Measurements from ENCODE around the gene F5. TPM values are rescaled to one million over a fixed set of nuclear protein-coding genes. Genes with fewer than 3 reads are reported as not detected.

Gene F5
- total RNA-seq, 1 donor from 2014 or later, result 58.0 TPM

DNA sequence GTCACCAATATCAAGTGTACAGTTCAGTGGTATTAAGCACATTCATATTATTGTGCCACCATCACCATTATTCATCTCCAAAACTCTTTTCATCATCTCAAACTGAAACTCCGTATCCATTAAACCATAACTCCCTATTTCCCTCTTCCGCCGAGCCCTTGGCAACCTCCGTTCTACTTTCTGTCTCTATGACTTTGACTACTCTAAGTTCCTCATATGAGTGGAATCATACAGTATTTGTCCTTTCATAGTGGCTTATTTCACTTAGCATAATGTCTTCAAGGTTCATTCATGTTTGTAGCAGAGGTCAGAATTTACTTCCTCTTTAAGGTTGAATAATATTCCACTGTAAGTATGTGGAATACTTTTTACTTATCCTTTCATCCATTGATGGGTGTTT is 21.9 kb upstream of the F5 start:
- intact Hi-C loops (cut with micrococcal nuclease), result loop anchor here (5.0 kb wide), 1 partner anchor 39 kb away; no protein-coding TSS in a partner anchor

DNA sequence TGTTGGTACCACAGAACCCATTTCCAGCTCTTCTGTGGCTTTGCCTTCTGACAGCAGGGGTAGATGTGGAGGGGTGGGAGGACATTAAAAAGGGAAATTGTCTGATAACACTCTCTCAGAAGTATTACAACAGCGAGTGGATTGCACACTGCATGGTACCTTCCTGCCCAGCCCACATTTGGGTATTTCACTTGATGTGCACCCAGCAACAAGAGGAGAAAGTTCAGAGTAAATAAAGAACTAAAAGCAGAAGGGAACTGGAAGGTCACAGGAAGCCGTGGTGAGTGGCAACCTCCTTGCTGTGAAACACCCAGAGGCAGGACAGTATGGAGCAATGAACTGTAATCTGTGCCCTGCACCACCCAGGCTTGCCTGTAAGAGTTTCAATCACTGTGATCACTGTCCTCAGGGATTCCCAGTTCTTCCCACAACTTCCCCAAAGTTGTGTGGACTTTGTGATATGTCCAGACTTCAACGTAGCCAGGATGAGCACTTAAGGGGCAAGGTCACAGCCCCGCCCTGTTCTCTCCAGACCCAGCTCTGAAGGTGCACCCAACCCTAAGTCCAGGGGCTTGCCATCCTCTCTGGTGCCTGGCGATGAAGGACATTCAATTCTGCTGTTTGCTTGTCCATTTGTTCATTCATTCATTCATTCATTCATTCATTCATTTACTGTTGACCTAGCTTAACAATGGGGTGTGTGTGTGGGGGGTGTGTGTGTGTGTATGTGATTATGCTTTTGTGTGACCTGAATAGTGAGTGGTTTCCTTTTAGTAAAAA is 18.7 kb upstream of the F5 start:
- Mint-ChIP-seq H3K4me3 (peak overlapping the region; percentile 13), H3K4me1 (ENCODE audit: low read depth) (peaks cover 53% of the 10 kb centered on the region), H3K27me3 (ENCODE audit: insufficient read depth) (peaks cover 3% of the 10 kb centered on the region), H3K36me3 (ENCODE audit: low read depth) (peaks cover 2% of the 10 kb centered on the region), H3K9me3 (peaks cover 4% of the 10 kb centered on the region), H3K27ac (peak overlapping the region; percentile 75)
- DNase-seq (ENCODE audit: low spot score), result peak; percentile 52
- intact Hi-C loops (cut with micrococcal nuclease), result loop anchor here (5.0 kb wide), 1 partner anchor 42 kb away; no protein-coding TSS in a partner anchor

More for the DNA sequence above, 21.9 kb upstream of the F5 start:
- H3K27ac Mint-ChIP-seq, result no peak overlapping the region
- H3K27me3 Mint-ChIP-seq (ENCODE audit: insufficient read depth), result peaks cover 5% of the 10 kb centered on the region
- H3K4me1 Mint-ChIP-seq (ENCODE audit: low read depth), result peaks cover 27% of the 10 kb centered on the region
- peaks cover 4% of the 10 kb centered on the region for H3K9me3 Mint-ChIP-seq
- H3K36me3 Mint-ChIP-seq (ENCODE audit: low read depth), result peaks cover 2% of the 10 kb centered on the region
- H3K4me3 Mint-ChIP-seq, result no peak overlapping the region
- DNase-seq (ENCODE audit: low spot score), result no peak

DNA sequence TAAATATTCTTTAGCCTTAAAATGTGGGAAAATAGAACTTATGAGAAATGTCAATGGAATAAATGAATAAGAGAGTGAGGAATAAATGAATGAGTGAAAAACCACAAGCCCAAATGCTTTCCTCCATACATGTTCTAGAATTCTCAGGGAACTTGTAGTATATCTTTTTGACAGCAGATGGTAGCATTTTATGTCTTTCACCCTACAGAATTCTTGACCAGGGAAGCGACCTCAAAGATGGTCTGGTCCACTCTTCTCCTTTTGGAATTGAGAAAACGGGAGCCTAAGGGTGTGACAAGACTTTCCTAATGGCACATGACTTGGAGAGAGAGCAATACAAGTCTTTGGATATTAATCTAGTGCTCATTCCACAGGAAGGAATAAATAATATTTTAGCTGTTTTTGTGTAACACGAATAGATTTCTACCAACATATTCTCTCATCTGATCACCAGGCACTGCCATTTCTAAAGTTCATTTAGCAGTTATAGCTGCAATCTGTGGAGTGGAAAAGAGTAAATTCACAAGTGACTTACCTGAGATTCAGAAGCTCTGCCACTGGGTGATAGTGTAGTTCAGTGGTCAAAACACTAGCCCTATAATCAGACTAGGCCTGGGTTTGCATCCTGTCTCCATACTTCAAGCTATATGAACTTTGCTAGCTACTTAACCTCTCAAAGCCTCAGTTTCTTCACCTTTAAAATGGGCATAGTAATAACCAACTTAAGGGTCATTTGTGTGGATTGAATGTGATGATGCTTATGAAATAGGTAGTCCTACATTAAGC is 15.0 kb upstream of the F5 start:
- no peak for DNase-seq (ENCODE audit: low spot score)
- H3K27me3 Mint-ChIP-seq (ENCODE audit: insufficient read depth), result no peaks in the 10 kb centered on the region
- intact Hi-C loops (cut with micrococcal nuclease), result loop anchor here (1.0 kb wide), 4 partner anchors 15 to 208 kb away; partner anchors contain the start of gene F5
- peaks cover 2% of the 10 kb centered on the region for H3K36me3 Mint-ChIP-seq (ENCODE audit: low read depth)
- H3K4me1 Mint-ChIP-seq (ENCODE audit: low read depth), result peaks cover 51% of the 10 kb centered on the region
- peak overlapping the region; percentile 57 for H3K27ac Mint-ChIP-seq
- no peak overlapping the region for H3K4me3 Mint-ChIP-seq
- H3K9me3 Mint-ChIP-seq, result peaks cover 4% of the 10 kb centered on the region

DNA sequence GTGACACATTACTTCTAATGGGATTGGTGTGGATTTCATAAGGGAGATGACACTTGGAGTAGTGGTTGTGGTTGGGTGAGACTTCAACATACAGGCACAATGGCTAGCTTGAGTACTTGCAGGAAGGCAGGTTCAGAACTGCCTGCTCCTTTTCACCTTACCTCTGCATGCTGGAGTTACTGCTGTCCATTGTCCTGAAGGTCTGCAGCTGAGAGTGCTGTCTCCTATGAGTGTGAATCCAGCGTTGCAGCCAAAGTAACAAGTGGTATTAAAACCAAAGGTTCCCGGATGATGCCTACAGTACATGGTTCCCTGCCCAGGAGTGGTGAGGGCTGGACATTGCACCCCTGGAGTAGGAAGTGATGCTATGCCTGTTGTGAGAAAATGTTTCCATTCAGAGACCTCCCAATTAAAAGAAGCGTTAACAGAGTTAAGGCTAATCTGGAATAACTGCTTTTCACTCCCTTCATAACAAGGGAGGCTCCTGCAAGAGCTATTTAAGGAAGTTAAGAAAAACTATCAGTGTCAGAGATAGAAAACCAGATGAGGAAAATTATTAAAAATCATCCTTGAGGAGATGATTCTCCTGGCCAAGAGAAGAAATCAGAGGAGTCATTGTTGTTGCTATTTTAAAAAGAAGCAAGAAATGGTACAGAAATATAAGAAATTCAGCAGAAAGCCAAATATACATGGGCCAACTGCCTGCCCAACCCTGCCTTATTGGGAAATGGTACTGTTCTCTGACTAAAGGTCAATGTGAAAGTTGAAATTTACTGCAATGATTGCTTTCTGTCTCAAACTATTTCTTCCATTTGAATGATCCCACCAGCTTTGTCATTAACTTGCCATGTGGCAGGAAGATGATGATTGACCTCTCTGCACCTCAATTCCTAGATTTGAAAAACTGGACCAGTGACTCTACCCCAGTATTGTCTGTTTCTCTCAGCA is 9.8 kb upstream of the F5 start:
- no peak for DNase-seq (ENCODE audit: low spot score)
- peaks cover 1% of the 10 kb centered on the region for H3K36me3 Mint-ChIP-seq (ENCODE audit: low read depth)

DNA sequence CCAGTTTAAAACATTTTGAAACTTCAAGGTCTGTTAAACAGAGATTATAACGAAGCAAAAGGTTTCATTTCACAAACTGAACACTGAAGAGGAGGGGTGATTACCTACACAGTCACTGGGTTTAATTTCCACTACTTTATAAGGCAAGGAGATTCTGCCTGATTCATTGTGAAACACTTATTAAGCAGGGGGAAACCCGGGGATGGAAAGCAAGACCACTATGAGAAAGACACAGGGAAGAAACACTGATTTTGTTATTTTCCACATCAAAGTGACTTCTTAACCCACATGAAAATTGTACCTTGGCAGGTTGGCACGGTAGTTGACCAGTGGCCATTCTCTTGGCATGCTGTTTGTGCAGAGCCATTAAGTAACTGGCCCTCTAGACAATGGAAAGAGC is 8.1 kb upstream of the F5 start:
- H3K4me3 Mint-ChIP-seq, result peak overlapping the region; percentile 64
- intact Hi-C loops (cut with micrococcal nuclease), result loop anchor here (1.0 to 5.0 kb wide), 3 partner anchors 8 to 1252 kb away; partner anchors contain the start of genes F5 and METTL18
- peaks cover 1% of the 10 kb centered on the region for H3K36me3 Mint-ChIP-seq (ENCODE audit: low read depth)
- H3K9me3 Mint-ChIP-seq, result no peaks in the 10 kb centered on the region
- H3K4me1 Mint-ChIP-seq (ENCODE audit: low read depth), result peaks cover 59% of the 10 kb centered on the region
- no peaks in the 10 kb centered on the region for H3K27me3 Mint-ChIP-seq (ENCODE audit: insufficient read depth)
- H3K27ac Mint-ChIP-seq, result peak overlapping the region; percentile 76
- no peak for DNase-seq (ENCODE audit: low spot score)

More for the DNA sequence above, 9.8 kb upstream of the F5 start:
- H3K9me3 Mint-ChIP-seq, result no peaks in the 10 kb centered on the region
- H3K27ac Mint-ChIP-seq, result no peak overlapping the region
- no peaks in the 10 kb centered on the region for H3K27me3 Mint-ChIP-seq (ENCODE audit: insufficient read depth)
- no peak overlapping the region for H3K4me3 Mint-ChIP-seq
- peaks cover 59% of the 10 kb centered on the region for H3K4me1 Mint-ChIP-seq (ENCODE audit: low read depth)
- intact Hi-C loops (cut with micrococcal nuclease), result loop anchor here (2.0 kb wide), 1 partner anchor 199 kb away; the partner anchor contains the start of gene METTL18

DNA sequence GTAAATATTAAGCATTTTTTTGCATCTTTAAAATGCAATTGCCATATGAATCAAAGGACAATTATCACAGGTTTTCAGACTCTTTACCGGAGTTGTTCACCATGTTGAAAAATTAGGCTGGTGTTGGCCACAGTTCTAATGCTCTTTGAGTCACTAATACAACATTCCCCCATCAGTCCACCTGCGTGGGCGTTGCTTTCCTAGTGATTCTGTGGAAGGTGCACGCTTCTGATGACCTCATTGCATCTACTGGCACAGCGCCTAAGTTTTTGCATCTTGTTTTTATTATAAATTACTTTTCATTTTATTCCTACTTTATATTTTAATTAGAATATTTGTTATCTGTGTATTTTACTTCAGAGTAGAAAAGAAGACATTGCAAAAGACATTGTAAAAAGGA is 4.7 kb upstream of the F5 start:
- no peaks in the 10 kb centered on the region for H3K9me3 Mint-ChIP-seq
- intact Hi-C loops (cut with micrococcal nuclease), result loop anchor here (5.0 kb wide), 1 partner anchor 1249 kb away; no protein-coding TSS in a partner anchor
- H3K36me3 Mint-ChIP-seq (ENCODE audit: low read depth), result peaks cover 1% of the 10 kb centered on the region
- no peak for DNase-seq (ENCODE audit: low spot score)
- no peak overlapping the region for H3K4me3 Mint-ChIP-seq
- peaks cover 90% of the 10 kb centered on the region for H3K4me1 Mint-ChIP-seq (ENCODE audit: low read depth)
- H3K27me3 Mint-ChIP-seq (ENCODE audit: insufficient read depth), result no peaks in the 10 kb centered on the region
- no peak overlapping the region for H3K27ac Mint-ChIP-seq

DNA sequence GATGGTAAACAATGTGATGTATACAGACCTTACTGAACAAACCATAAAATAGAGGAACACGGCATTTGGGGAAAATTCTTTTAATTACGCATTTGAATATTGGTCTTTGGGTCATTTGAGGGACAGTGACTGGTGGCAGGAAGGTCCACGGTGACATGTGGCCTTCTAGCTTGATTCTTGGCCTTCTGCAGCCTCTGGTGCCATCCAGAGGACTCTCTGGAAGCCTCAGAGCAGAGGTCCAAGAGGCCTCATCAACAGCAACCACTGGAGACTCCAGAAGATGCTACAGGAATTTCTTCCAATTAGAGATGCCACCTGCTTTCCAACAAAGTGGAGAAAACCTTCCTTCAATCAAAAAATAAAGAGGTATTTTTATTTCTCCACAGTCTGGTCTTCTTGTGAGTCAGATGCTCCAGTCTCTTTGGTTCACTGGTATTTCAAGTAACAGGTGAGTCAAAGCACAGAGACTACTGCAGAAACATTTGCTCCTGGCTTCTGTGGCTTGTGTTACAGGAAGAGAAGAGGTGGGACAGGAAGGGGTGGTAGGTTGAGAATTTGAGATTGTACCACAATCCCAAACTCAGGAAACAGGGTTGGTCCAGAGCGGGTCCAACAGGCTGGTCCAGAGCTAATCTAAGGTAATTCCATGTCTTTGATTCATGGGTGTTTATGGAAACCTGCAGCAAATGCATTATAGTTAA is 2.7 kb upstream of the F5 start:
- H3K27me3 Mint-ChIP-seq (ENCODE audit: insufficient read depth), result no peaks in the 10 kb centered on the region
- H3K36me3 Mint-ChIP-seq (ENCODE audit: low read depth), result peaks cover 1% of the 10 kb centered on the region
- intact Hi-C loops (cut with micrococcal nuclease), result loop anchor here (5.0 to 10.0 kb wide), 3 partner anchors 486 to 1352 kb away; partner anchors contain the start of gene KIFAP3
- peak overlapping the region; percentile 64 for H3K4me3 Mint-ChIP-seq
- peaks cover 89% of the 10 kb centered on the region for H3K4me1 Mint-ChIP-seq (ENCODE audit: low read depth)
- DNase-seq (ENCODE audit: low spot score), result no peak
- H3K27ac Mint-ChIP-seq, result peak overlapping the region; percentile 63
- H3K9me3 Mint-ChIP-seq, result no peaks in the 10 kb centered on the region

DNA sequence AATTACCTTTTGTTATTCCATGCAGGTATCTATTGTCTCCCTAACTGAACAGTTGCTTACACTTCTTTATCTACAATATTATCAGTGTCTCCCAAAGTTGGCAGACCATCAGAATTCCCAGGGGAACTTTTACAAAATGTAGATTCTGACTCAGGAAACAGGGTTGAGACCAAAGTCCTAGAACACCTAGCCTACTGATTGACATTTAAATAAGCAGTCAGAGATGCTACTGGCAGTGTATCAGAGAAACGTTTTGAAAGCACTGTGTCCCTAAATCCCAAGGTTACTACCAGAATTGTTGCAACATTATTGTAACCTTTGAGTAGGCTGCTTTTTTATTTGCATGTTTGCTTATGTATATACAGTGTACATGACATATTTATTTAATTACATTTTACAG is 1.8 kb upstream of the F5 start:
- Mint-ChIP-seq H3K27ac (no peak overlapping the region), H3K36me3 (ENCODE audit: low read depth) (peaks cover 8% of the 10 kb centered on the region), H3K27me3 (ENCODE audit: insufficient read depth) (no peaks in the 10 kb centered on the region), H3K4me3 (no peak overlapping the region), H3K4me1 (ENCODE audit: low read depth) (peaks cover 89% of the 10 kb centered on the region), H3K9me3 (no peaks in the 10 kb centered on the region)
- no peak for DNase-seq (ENCODE audit: low spot score)
- intact Hi-C loops (cut with micrococcal nuclease), result loop anchor here (5.0 to 10.0 kb wide), 3 partner anchors 487 to 1351 kb away; partner anchors contain the start of gene KIFAP3

DNA sequence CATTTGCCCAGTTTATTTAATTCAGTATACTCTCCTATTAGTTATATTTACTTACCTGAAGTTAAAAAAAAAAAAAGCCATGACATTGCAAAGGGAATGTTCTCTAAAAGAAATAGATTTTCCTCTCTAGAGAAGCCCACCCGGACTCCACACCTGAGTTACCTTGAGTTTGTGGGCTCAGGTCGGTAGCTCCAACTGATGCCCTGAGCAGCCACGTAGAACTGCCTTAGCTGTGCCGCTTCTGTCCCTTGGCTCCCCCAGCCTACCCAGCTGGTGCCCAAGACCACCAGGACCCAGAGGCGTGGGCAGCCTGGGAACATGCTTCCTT is 250 bp downstream of the F5 start:
- intact Hi-C loops (cut with micrococcal nuclease), result loop anchor here (1.0 to 10.0 kb wide), 7 partner anchors 8 to 1349 kb away; partner anchors contain the start of gene KIFAP3
- Mint-ChIP-seq H3K36me3 (ENCODE audit: low read depth) (peaks cover 13% of the 10 kb centered on the region), H3K4me1 (ENCODE audit: low read depth) (peaks cover 76% of the 10 kb centered on the region), H3K27me3 (ENCODE audit: insufficient read depth) (no peaks in the 10 kb centered on the region), H3K27ac (peak overlapping the region; percentile 91), H3K9me3 (no peaks in the 10 kb centered on the region), H3K4me3 (peak overlapping the region; percentile 96)
- no peak for DNase-seq (ENCODE audit: low spot score)

DNA sequence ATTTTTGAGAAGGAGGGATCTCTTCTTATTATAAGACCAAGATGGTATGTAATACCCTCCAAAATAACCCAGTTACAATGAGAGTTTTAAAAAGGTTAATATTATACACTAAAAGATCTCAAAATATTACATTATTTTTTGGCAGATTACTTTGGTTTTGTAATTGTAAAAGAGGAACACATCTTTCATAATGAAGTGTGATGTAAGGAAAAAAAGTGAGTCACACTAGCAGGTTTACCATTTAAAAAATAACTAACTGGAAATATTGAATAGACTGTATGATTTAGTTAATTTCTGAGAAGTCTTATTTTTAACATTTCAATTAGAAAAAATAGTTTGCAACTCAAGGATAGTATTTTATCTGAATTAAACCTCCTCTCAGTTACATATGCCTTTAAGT is 1.1 kb downstream of the F5 start:
- Mint-ChIP-seq H3K9me3 (no peaks in the 10 kb centered on the region), H3K4me1 (ENCODE audit: low read depth) (peaks cover 75% of the 10 kb centered on the region), H3K27ac (peak overlapping the region; percentile 91), H3K4me3 (peak overlapping the region; percentile 96), H3K36me3 (ENCODE audit: low read depth) (peaks cover 13% of the 10 kb centered on the region), H3K27me3 (ENCODE audit: insufficient read depth) (no peaks in the 10 kb centered on the region)
- intact Hi-C loops (cut with micrococcal nuclease), result loop anchor here (1.0 to 10.0 kb wide), 8 partner anchors 34 to 1348 kb away; partner anchors contain the start of genes BLZF1, KIFAP3 and METTL18
- DNase-seq (ENCODE audit: low spot score), result no peak

DNA sequence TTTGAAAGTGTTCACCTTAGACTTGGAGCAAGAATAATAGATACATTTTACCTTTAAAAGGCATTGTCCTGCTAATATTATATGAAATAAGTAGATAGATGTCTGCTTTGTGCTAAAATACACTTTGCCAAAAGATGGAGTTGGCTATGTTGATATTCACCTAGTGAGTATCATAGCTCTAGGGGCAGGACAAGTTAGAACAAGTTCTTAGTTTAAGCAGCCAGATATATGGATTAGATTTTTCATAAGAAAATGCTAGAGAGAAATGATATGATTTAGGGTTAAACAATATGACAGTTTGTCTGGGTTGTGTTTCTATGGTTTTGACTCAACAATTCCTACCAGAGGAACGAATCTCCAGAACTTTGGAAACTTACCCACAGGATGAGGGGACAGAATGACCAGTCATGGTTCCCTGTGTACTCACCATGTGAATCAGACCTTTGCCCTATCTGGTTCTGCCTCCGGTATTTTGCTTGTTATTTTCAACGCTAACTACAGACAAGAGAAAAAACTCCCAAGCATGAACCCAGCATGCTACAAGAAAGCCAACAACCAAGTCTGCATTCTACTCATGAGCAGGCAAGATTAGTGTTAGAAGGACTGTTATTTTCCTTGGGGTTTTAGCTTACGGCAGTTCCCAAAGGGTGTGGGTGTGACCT is 1.7 kb downstream of the F5 start:
- Mint-ChIP-seq H3K4me3 (peak overlapping the region; percentile 96), H3K36me3 (ENCODE audit: low read depth) (peaks cover 13% of the 10 kb centered on the region), H3K27ac (peak overlapping the region; percentile 91), H3K9me3 (no peaks in the 10 kb centered on the region), H3K4me1 (ENCODE audit: low read depth) (peaks cover 70% of the 10 kb centered on the region), H3K27me3 (ENCODE audit: insufficient read depth) (no peaks in the 10 kb centered on the region)
- intact Hi-C loops (cut with micrococcal nuclease), result loop anchor here (1.0 to 10.0 kb wide), 9 partner anchors 34 to 1347 kb away; partner anchors contain the start of genes BLZF1, KIFAP3 and METTL18
- DNase-seq (ENCODE audit: low spot score), result no peak

Data from activated T-helper 1 cell treated with anti-CD3 and anti-CD28 coated beads, Interleukin-12 subunit alpha, Interleukin-12 subunit beta, Interleukin-2, Interleukin-4 antibody, amounts not matched to agents 30 ng/mL and 10 ng/mL and 1 ng/mL, durations not matched to agents 14 hours and 24 hours and 36 hours (primary cell).